ENCODE results near the gene MICALL2. TPM values are rescaled to one million over a fixed set of nuclear protein-coding genes. Genes with fewer than 3 reads are reported as not detected.
"Not testable (repeated sequence)": the region's sequence is repeated elsewhere in the genome, so short reads cannot be mapped to it uniquely, and the experiment has no call there.

The MICALL2 gene
- total RNA-seq, 6 experiments from 2014 or later = 8.2 to 23.8 (median 13.6) TPM

- Histone ChIP-seq H3K27me3 (no peaks in the 10 kb centered on the region), H3K4me1 (no peaks in the 10 kb centered on the region), H3K36me3 (peaks cover 0 to 5% (median 0%) of the 10 kb centered on the region in 4 donors), H3K27ac (no peak overlapping the region), H3K4me3 (no peak overlapping the region), H3K9me3 (no peaks in the 10 kb centered on the region)
- no peak for DNase-seq
- no peak for TF ChIP-seq POLR2A (IDR thresholded peaks at IDR 0.05)
- TF ChIP-seq CTCF (IDR thresholded peaks at IDR 0.05) = no peak
- WGBS (ENCODE audit: insufficient coverage, low coverage, low lambda C conversion rate, missing lambda C conversion rate) = 93% methylated on average over 6 of the region's 21 CpGs
- intact Hi-C loops (cut with DNase I) = no loop called here
- no peak for ATAC-seq
These were observed 13.9 kb downstream of the MICALL2 start for GRCh38 chr7:1445341-1445740.

- H3K4me1 ChIP-seq = no peaks in the 10 kb centered on the region
- H3K4me3 ChIP-seq = no peak overlapping the region
- WGBS (ENCODE audit: insufficient coverage, low coverage, low lambda C conversion rate, missing lambda C conversion rate) = 80% methylated on average over 1 of the region's 24 CpGs
- DNase-seq = no peak
- peaks cover 0 to 5% (median 0%) of the 10 kb centered on the region in 4 donors for H3K36me3 ChIP-seq
- no peak for ATAC-seq
- intact Hi-C loops (cut with DNase I) = no loop called here
- no peaks in the 10 kb centered on the region for H3K9me3 ChIP-seq
- H3K27ac ChIP-seq = no peak overlapping the region
- TF ChIP-seq POLR2A (IDR thresholded peaks at IDR 0.05) = no peak
- TF ChIP-seq CTCF (IDR thresholded peaks at IDR 0.05) = no peak
- H3K27me3 ChIP-seq = no peaks in the 10 kb centered on the region
These were observed 14.3 kb downstream of the MICALL2 start for GRCh38 chr7:1444925-1445322.

- Histone ChIP-seq H3K9me3 (no peaks in the 10 kb centered on the region), H3K36me3 (peaks cover 0 to 5% (median 0%) of the 10 kb centered on the region in 4 donors)
- intact Hi-C loops (cut with DNase I) = no loop called here
These were observed 14.9 kb downstream of the MICALL2 start for GRCh38 chr7:1444214-1444924.

GRCh38 chr7:1443587-1444200 lies 15.6 kb downstream of the MICALL2 start:
- not testable (repeated sequence) for H3K36me3 ChIP-seq, DNase-seq
- 95% methylated on average over 4 of the region's 42 CpGs for WGBS (ENCODE audit: insufficient coverage, low coverage, low lambda C conversion rate, missing lambda C conversion rate)

More at GRCh38 chr7:1444214-1444924, 14.9 kb downstream of the MICALL2 start:
- Histone ChIP-seq H3K4me1 (no peaks in the 10 kb centered on the region), H3K27me3 (no peaks in the 10 kb centered on the region), H3K4me3 (no peak overlapping the region), H3K27ac (no peak overlapping the region)
- DNase-seq = no peak
- TF ChIP-seq POLR2A (IDR thresholded peaks at IDR 0.05) = no peak
- TF ChIP-seq CTCF (IDR thresholded peaks at IDR 0.05) = no peak
- no peak for ATAC-seq
- 93% methylated on average over 13 of the region's 45 CpGs for WGBS (ENCODE audit: insufficient coverage, low coverage, low lambda C conversion rate, missing lambda C conversion rate)

More at GRCh38 chr7:1443587-1444200, 15.6 kb downstream of the MICALL2 start:
- intact Hi-C loops (cut with DNase I); H3K27me3 ChIP-seq; ATAC-seq; H3K9me3 ChIP-seq; H3K4me3 ChIP-seq; H3K4me1 ChIP-seq; H3K27ac ChIP-seq: not testable (repeated sequence)

Data from right lobe of liver (tissue), 6 donors.